G401.6 (cell line): Measurements from ENCODE around the gene SOD3.

ENCODE experiments used
- FAIRE-seq: peaks from 2 replicates; lab custom pipeline; 2012; peaks lifted over from hg19 to GRCh38; lab: Jason Lieb, UNC

SOD3 gene

GRCh38 chr4:24794916-24795665 lies at the start of gene SOD3:
SOD3 (plus strand) TSS chr4:24795573; CDS start chr4:24799522, 3,949 bp downstream.
- FAIRE-seq, result no peak

GRCh38 chr4:24747234-24747975 lies 48.0 kb upstream of the SOD3 start:
- FAIRE-seq, result no peak

GRCh38 chr4:24748023-24748422 lies 47.4 kb upstream of the SOD3 start:
- no peak for FAIRE-seq

GRCh38 chr4:24748758-24749350 lies 46.5 kb upstream of the SOD3 start:
- FAIRE-seq, result no peak

- no peak for FAIRE-seq
These were observed 45.3 kb upstream of the SOD3 start for GRCh38 chr4:24750106-24750505.

- no peak for FAIRE-seq
These were observed 43.3 kb upstream of the SOD3 start for GRCh38 chr4:24751926-24752539.

- no peak for FAIRE-seq
These were observed 41.9 kb upstream of the SOD3 start for GRCh38 chr4:24753519-24753918.

GRCh38 chr4:24754571-24754970 lies 40.8 kb upstream of the SOD3 start:
- no peak for FAIRE-seq

GRCh38 chr4:24763631-24764297 lies 31.6 kb upstream of the SOD3 start:
- no peak for FAIRE-seq

GRCh38 chr4:24764345-24764744 lies 31.0 kb upstream of the SOD3 start:
- FAIRE-seq, result no peak

GRCh38 chr4:24765376-24765988 lies 29.9 kb upstream of the SOD3 start:
- FAIRE-seq, result no peak

GRCh38 chr4:24768006-24768405 lies 27.4 kb upstream of the SOD3 start:
- no peak for FAIRE-seq

GRCh38 chr4:24768604-24769003 lies 26.8 kb upstream of the SOD3 start:
- FAIRE-seq, result no peak

- no peak for FAIRE-seq
These were observed 25.8 kb upstream of the SOD3 start for GRCh38 chr4:24769571-24769970.

- no peak for FAIRE-seq
These were observed 25.3 kb upstream of the SOD3 start for GRCh38 chr4:24770032-24770584.

- FAIRE-seq, result no peak
These were observed 24.7 kb upstream of the SOD3 start for GRCh38 chr4:24770667-24771066.

- no peak for FAIRE-seq
These were observed 24.1 kb upstream of the SOD3 start for GRCh38 chr4:24771241-24771640.

- no peak for FAIRE-seq
These were observed 23.2 kb upstream of the SOD3 start for GRCh38 chr4:24772061-24772705.

- FAIRE-seq, result no peak
These were observed 22.4 kb upstream of the SOD3 start for GRCh38 chr4:24772952-24773351.

- no peak for FAIRE-seq
These were observed 20.9 kb upstream of the SOD3 start for GRCh38 chr4:24774452-24774851.

GRCh38 chr4:24775032-24775605 lies 20.3 kb upstream of the SOD3 start:
- no peak for FAIRE-seq
